Measurements from ENCODE around the gene TEP1.

TEP1 gene

GRCh38 chr14:20350860-20351259, 62.4 kb downstream of the TEP1 start:
- DNase-seq (ENCODE audit: extremely low read depth, insufficient read length) = no peak
- Histone ChIP-seq H3K36me3 (ENCODE audit: control insufficient read depth, insufficient read depth, low read length) (peaks cover 12% of the 10 kb centered on the region), H3K4me3 (replicated peaks; ENCODE audit: low read depth, low read length) (no peak overlapping the region), H3K27me3 (replicated peaks; ENCODE audit: control insufficient read depth, insufficient read depth, low read length) (no peaks in the 10 kb centered on the region)
- TF ChIP-seq CTCF (IDR thresholded peaks at IDR 0.05; ENCODE audit: insufficient read depth, low read length, poor library complexity, severe bottlenecking) = no peak

- Histone ChIP-seq H3K4me3 (replicated peaks; ENCODE audit: low read depth, low read length) (no peak overlapping the region), H3K27me3 (replicated peaks; ENCODE audit: control insufficient read depth, insufficient read depth, low read length) (no peaks in the 10 kb centered on the region), H3K36me3 (ENCODE audit: control insufficient read depth, insufficient read depth, low read length) (peaks cover 12% of the 10 kb centered on the region)
- no peak for TF ChIP-seq CTCF (IDR thresholded peaks at IDR 0.05; ENCODE audit: insufficient read depth, low read length, poor library complexity, severe bottlenecking)
- no peak for DNase-seq (ENCODE audit: extremely low read depth, insufficient read length)
Observed at GRCh38 chr14:20350282-20350681, 63.0 kb downstream of the TEP1 start.

GRCh38 chr14:20347747-20348146, 65.6 kb downstream of the TEP1 start:
- no peak for TF ChIP-seq CTCF (IDR thresholded peaks at IDR 0.05; ENCODE audit: insufficient read depth, low read length, poor library complexity, severe bottlenecking)
- no peak for DNase-seq (ENCODE audit: extremely low read depth, insufficient read length)
- H3K36me3 ChIP-seq (ENCODE audit: control insufficient read depth, insufficient read depth, low read length) = peaks cover 7% of the 10 kb centered on the region
- no peak overlapping the region for H3K4me3 ChIP-seq (replicated peaks; ENCODE audit: low read depth, low read length)
- no peaks in the 10 kb centered on the region for H3K27me3 ChIP-seq (replicated peaks; ENCODE audit: control insufficient read depth, insufficient read depth, low read length)

- no peaks in the 10 kb centered on the region for H3K27me3 ChIP-seq (replicated peaks; ENCODE audit: control insufficient read depth, insufficient read depth, low read length)
- no peak for TF ChIP-seq CTCF (IDR thresholded peaks at IDR 0.05; ENCODE audit: insufficient read depth, low read length, poor library complexity, severe bottlenecking)
- peaks cover 4% of the 10 kb centered on the region for H3K36me3 ChIP-seq (ENCODE audit: control insufficient read depth, insufficient read depth, low read length)
- H3K4me3 ChIP-seq (replicated peaks; ENCODE audit: low read depth, low read length) = no peak overlapping the region
- DNase-seq (ENCODE audit: extremely low read depth, insufficient read length) = no peak
Observed at GRCh38 chr14:20346713-20347112, 66.6 kb downstream of the TEP1 start.

- Histone ChIP-seq H3K4me3 (replicated peaks; ENCODE audit: low read depth, low read length) (no peak overlapping the region), H3K27me3 (replicated peaks; ENCODE audit: control insufficient read depth, insufficient read depth, low read length) (no peaks in the 10 kb centered on the region), H3K36me3 (ENCODE audit: control insufficient read depth, insufficient read depth, low read length) (peaks cover 2% of the 10 kb centered on the region)
- TF ChIP-seq CTCF (IDR thresholded peaks at IDR 0.05; ENCODE audit: insufficient read depth, low read length, poor library complexity, severe bottlenecking) = no peak
- no peak for DNase-seq (ENCODE audit: extremely low read depth, insufficient read length)
Observed at GRCh38 chr14:20345366-20345765, 67.9 kb downstream of the TEP1 start.

GRCh38 chr14:20343862-20344220, 69.5 kb downstream of the TEP1 start:
- no peak for TF ChIP-seq CTCF (IDR thresholded peaks at IDR 0.05; ENCODE audit: insufficient read depth, low read length, poor library complexity, severe bottlenecking)
- Histone ChIP-seq H3K27me3 (replicated peaks; ENCODE audit: control insufficient read depth, insufficient read depth, low read length) (no peaks in the 10 kb centered on the region), H3K36me3 (ENCODE audit: control insufficient read depth, insufficient read depth, low read length) (no peaks in the 10 kb centered on the region; the same call in none of the 2 replicates), H3K4me3 (replicated peaks; ENCODE audit: low read depth, low read length) (peak overlapping the region; percentile 92)
- no peak for DNase-seq (ENCODE audit: extremely low read depth, insufficient read length)
